ENCODE measurements around the gene ZNF500.
"Not testable (repeated sequence)": the region's sequence is repeated elsewhere in the genome, so short reads cannot be mapped to it uniquely, and the experiment has no call there.

The ZNF500 gene

DNA sequence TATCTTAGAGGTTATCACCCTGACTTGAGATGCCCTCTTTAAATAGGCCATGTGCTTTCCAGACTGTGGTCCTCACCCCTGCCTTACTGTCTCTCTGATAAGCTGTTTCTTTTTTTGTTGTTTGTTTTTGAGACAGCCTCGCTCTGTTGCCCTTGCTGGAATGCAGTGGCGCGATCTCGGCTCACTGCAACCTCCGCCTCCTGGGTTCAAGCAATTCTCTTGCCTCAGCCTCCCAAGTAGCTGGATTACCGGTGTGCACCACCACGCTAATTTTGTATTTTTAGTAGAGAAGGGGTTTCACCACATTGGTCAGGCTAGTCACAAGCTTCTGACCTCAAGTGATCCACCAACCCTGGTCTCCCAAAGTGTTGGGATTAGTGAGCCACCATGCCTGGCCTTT lies 21.9 kb upstream of the ZNF500 start:
- no peak for DNase-seq (ENCODE audit: low read depth)
- in situ Hi-C loops (cut with HindIII; ENCODE audit: low sequenced_read_pairs), result no loop called here

DNA sequence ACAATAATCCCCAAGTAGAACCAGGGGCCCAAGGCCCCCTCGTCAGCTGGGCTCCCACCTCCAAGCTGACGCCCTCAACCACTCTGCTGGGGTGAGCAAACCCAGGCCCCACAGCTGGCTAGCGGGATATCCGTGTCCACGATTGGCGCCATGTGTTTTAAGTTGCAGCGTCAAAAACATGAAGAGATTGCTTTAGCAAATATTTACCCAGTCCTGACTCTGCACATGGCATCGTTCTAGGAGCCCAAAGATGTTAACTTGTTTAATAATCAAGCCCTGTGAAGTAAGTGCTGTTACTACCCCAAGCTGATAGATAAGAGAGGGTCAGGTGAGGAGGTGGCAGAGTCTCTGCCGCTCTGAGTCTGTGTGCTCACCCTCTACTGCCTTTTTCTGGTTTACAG lies 21.5 kb upstream of the ZNF500 start:
- TF ChIP-seq, protein P1, sequence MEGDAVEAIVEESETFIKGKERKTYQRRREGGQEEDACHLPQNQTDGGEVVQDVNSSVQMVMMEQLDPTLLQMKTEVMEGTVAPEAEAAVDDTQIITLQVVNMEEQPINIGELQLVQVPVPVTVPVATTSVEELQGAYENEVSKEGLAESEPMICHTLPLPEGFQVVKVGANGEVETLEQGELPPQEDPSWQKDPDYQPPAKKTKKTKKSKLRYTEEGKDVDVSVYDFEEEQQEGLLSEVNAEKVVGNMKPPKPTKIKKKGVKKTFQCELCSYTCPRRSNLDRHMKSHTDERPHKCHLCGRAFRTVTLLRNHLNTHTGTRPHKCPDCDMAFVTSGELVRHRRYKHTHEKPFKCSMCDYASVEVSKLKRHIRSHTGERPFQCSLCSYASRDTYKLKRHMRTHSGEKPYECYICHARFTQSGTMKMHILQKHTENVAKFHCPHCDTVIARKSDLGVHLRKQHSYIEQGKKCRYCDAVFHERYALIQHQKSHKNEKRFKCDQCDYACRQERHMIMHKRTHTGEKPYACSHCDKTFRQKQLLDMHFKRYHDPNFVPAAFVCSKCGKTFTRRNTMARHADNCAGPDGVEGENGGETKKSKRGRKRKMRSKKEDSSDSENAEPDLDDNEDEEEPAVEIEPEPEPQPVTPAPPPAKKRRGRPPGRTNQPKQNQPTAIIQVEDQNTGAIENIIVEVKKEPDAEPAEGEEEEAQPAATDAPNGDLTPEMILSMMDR (IDR thresholded peaks at IDR 0.05; ENCODE audit: low read depth, low read length, missing control alignments), result no peak
- in situ Hi-C loops (cut with HindIII; ENCODE audit: low sequenced_read_pairs), result no loop called here
- no peak for DNase-seq (ENCODE audit: low read depth)
- H3K4me3 ChIP-seq (ENCODE audit: low read depth, low read length), result no peak overlapping the region

More for the DNA sequence above, 21.9 kb upstream of the ZNF500 start:
- no peak overlapping the region for H3K4me3 ChIP-seq (ENCODE audit: low read depth, low read length)
- TF ChIP-seq, protein P1 (IDR thresholded peaks at IDR 0.05; ENCODE audit: low read depth, low read length, missing control alignments), result no peak

DNA sequence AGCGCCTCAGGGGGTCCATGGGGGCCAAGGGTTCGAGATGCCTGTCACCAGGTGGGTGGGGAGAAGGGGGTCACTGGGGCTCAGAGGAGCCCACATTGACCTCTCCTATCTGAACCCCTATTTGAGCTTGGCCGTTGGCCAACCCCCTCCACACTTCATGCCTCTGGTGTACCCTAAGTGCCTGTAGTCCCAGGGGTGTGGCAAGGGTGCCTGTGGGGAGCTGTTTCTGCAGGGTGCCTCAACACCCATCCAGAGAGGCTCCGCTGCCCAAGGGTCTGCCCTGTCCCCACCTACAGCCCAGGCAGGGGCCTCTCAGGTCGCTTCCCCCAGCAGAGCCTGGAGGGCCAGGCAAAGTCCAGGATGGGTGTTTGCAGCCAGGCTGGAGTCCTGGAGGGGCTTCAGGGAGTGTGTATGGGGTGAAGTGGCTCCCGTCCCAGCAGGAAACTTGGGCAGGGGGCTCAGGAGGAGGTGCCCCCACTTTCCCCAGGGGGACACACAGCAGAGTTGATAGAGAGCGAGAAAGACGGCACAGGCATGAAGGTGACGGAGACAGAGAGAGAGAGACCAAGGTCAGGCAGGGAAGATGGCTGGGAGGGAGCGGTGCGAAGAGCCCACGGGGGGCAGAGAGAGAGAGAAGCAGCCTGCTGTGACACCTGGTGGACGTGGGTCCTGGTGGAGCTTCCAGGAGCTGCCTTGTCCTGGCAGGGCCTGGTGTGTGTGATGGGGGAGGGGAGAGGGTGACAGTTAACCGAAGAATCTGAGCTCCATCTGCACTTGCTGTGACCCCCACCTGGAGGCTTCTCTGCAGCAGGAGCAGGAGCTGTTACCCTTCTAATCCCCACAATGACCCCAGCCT lies 20.9 kb upstream of the ZNF500 start, which contains the start of gene SEPTIN12:
Gene SEPTIN12 (minus strand): TSS at position 719 of the 856 bp plus-strand sequence. CDS start 700 bp downstream, at position 19.
- in situ Hi-C loops (cut with HindIII; ENCODE audit: low sequenced_read_pairs), result no loop called here
- DNase-seq (ENCODE audit: low read depth), result no peak
- no peak within 1 kb of the TSS for H3K4me3 ChIP-seq (ENCODE audit: low read depth, low read length)
- TF ChIP-seq, protein P1 (IDR thresholded peaks at IDR 0.05; ENCODE audit: low read depth, low read length, missing control alignments), result no peak

DNA sequence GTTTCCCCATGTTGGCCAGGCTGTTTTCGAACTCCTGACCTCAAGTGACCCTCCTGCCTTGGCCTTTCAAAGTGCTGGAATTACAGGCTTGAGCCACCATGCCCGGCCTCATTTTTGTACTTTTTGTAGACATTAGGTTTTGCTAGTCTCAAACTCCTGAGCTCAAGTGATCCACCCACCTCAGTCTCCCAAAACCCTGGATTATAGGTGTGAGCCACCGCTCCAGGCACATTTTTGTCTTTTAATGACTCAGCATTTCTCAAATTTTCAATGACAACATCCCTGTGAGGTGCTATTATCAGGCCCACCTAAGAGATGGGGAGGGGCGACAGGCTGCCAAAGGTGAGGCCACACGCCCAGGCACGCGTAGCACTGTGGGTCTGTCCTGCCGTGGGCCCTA lies 20.1 kb upstream of the ZNF500 start:
- TF ChIP-seq, protein P1 (IDR thresholded peaks at IDR 0.05; ENCODE audit: low read depth, low read length, missing control alignments), result no peak
- in situ Hi-C loops (cut with HindIII; ENCODE audit: low sequenced_read_pairs), result no loop called here

DNA sequence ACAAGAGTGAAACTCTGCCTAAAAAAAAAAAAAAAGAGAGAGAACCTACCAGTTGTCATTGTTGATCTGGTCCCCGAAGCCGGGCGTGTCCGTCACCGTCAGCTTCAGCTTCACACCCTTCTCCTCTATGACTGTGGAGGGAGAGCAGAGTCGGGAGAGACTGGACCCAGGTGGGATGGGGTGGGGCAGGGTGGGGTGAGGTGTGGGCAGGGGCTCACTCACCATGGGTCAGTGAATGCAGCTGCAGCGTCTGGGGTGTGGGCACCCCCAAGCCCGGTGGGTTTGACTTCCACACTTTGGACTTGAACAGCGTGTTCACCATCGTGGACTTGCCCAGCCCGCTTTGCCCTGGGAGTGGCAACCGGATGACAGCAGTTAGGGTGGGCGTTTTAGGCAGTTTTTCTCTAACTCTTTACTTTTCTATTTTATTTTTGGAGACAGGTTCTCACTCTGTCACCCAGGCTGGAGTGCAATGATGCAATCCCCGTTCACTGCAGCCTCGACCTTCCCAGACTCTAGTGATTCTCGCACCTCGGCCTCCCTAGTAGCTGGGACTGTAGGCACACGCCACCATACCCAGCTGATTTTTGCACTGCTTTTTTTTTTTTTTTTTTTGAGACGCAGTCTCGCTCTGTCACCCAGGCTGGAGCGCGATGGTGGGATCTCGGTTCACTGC lies 18.9 kb upstream of the ZNF500 start:
- TF ChIP-seq, protein P1 (IDR thresholded peaks at IDR 0.05; ENCODE audit: low read depth, low read length, missing control alignments), result no peak
- no peak overlapping the region for H3K4me3 ChIP-seq (ENCODE audit: low read depth, low read length)
- DNase-seq (ENCODE audit: low read depth), result no peak
- in situ Hi-C loops (cut with HindIII; ENCODE audit: low sequenced_read_pairs), result no loop called here

More for the DNA sequence above, 20.1 kb upstream of the ZNF500 start:
- no peak overlapping the region for H3K4me3 ChIP-seq (ENCODE audit: low read depth, low read length)
- no peak for DNase-seq (ENCODE audit: low read depth)

DNA sequence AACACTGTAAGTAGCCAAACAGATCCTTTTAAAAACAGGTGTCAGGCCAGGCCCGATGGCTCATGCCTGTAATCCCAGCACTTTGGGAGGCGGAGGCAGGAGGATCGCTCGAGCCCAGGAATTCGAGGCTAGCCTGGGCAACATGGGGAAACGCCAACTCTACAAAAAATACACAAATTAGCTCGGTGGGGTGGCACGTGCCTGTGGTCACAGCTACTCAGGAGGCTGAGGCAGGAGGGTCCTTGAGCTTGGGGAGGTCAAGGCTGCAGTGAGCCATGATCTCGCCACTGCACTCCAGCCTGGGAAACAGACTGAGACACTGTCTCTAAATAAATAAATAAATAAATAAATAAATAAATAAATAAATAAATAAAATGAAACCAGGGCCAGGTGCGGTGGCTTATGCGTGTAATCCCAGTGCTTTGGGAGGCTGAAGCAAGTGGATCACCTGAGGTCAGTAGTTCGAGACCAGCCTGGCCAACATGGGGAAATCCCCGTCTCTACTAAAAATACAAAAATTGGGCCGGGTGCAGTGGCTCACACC lies 17.6 kb upstream of the ZNF500 start:
- in situ Hi-C loops (cut with HindIII; ENCODE audit: low sequenced_read_pairs); H3K4me3 ChIP-seq (ENCODE audit: low read depth, low read length); DNase-seq (ENCODE audit: low read depth): not testable (repeated sequence)
